Hepatocyte (in vitro differentiated cells): ENCODE measurements around the gene TMED9.

Experiments used
- EZH2phosphoT487 ChIP-seq: fragments of 200-600 bp; sonication (generic); IDR thresholded peaks from one replicate; pipeline ENCODE4 v1.6.1; 2018; ENCODE audit warnings: antibody characterized with exemption, mild to moderate bottlenecking, low read depth, moderate library complexity; ENCODE audit not compliant: unreplicated experiment, severe bottlenecking
- TF ChIP-seq, protein P1 (sequence below): fragments of 200-600 bp; sonication (generic); IDR thresholded peaks from 2 replicates; pipeline ENCODE4 v1.5.1; 2016; ENCODE audit warnings: antibody characterized with exemption, mild to moderate bottlenecking; ENCODE audit not compliant: poor library complexity

DNA sequence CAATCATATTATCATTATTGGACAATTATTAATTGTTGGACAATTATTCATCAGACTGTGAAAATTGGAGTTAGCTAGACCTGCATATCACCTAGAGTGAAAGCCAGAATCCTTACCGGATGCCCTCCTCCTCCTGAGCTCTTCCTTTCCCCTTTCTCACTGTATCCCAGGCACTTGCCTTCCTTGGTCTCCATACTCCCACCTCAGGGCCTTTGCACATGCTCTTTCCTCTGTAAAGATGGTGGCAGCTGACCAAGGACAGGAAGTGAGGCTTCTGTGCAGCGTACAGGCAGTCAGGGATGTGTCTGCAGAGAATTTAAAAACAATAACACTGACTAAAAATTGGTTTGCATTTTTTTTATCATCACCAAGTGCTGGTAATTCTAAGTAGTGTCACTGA lies 22.1 kb upstream of the TMED9 start:
- TF ChIP-seq, protein P1, sequence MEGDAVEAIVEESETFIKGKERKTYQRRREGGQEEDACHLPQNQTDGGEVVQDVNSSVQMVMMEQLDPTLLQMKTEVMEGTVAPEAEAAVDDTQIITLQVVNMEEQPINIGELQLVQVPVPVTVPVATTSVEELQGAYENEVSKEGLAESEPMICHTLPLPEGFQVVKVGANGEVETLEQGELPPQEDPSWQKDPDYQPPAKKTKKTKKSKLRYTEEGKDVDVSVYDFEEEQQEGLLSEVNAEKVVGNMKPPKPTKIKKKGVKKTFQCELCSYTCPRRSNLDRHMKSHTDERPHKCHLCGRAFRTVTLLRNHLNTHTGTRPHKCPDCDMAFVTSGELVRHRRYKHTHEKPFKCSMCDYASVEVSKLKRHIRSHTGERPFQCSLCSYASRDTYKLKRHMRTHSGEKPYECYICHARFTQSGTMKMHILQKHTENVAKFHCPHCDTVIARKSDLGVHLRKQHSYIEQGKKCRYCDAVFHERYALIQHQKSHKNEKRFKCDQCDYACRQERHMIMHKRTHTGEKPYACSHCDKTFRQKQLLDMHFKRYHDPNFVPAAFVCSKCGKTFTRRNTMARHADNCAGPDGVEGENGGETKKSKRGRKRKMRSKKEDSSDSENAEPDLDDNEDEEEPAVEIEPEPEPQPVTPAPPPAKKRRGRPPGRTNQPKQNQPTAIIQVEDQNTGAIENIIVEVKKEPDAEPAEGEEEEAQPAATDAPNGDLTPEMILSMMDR: no peak
- TF ChIP-seq EZH2phosphoT487: no peak
